ENCODE measurements around the gene FMN1.

DNA sequence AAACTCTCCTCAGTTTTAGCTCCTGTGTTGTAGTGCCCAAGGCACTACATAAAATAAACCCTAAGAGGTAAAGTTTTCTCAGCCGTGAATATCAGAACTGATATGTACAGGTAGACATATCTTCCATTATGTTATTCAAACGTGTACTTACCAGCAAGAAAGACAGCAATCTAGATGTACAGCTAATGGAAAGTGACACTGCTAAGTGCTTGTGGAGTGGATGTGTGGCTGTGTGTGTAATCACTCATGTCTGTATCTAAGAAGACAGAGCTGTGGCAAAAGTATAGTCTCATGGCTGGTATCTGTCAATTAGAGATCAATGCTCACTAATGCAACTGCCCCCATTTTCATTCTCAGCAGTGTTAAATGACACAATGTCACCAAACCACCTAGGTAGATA lies 101.3 kb downstream of the FMN1 start:
- no peak for TF ChIP-seq EZH2 (IDR thresholded peaks at IDR 0.05)
- no peak for TF ChIP-seq POLR2AphosphoS5 (IDR thresholded peaks at IDR 0.05; ENCODE audit: borderline replicate concordance, low read depth, low read length)
- no peak for TF ChIP-seq FOXP2 (optimal IDR thresholded peaks at IDR 0.05; ENCODE audit: control extremely low read depth, extremely low read length, insufficient read depth)

Data from SK-N-MC (cell line).